WTC11 (cell line): ENCODE measurements around the gene CNTFR.

ENCODE experiments used
- CBFB ChIP-seq: sonication (generic); formaldehyde crosslinking; IDR thresholded peaks from 2 replicates; pipeline ENCODE4 v1.8.1; 2022; ENCODE audit warnings: mild to moderate bottlenecking, low read depth, missing genetic modification reagents
- CTCF ChIP-seq: fragments of 200-600 bp; IDR thresholded peaks from 2 replicates; pipeline ENCODE4 v1.8.0; 2022; ENCODE audit warnings: antibody characterized with exemption
- FOXP1 ChIP-seq: sonication (generic); formaldehyde crosslinking; IDR thresholded peaks from 2 replicates; pipeline ENCODE4 v1.8.0; 2022; ENCODE audit warnings: missing genetic modification reagents, mild to moderate bottlenecking, moderate library complexity, borderline replicate concordance
- GRHL2 ChIP-seq: fragments of 250-450 bp; sonication (Bioruptor Pico); IDR thresholded peaks from 2 replicates; pipeline ENCODE4 v1.8.0; 2022; ENCODE audit warnings: mild to moderate bottlenecking, moderate library complexity; ENCODE audit not compliant: insufficient replicate concordance, severe bottlenecking
- IRF2 ChIP-seq: sonication (generic); formaldehyde crosslinking; IDR thresholded peaks from 2 replicates; pipeline ENCODE4 v1.8.0; 2022; ENCODE audit warnings: low read depth, missing genetic modification reagents, borderline replicate concordance
- MXD4 ChIP-seq: fragments of 250-450 bp; sonication (Bioruptor Pico); IDR thresholded peaks from 2 replicates; pipeline ENCODE4 v1.8.0; 2021; ENCODE audit warnings: mild to moderate bottlenecking, moderate library complexity, borderline replicate concordance
- PRRX2 ChIP-seq: fragments of 250-450 bp; sonication (Bioruptor Pico); IDR thresholded peaks from 2 replicates; pipeline ENCODE4 v1.8.0; 2021; ENCODE audit warnings: mild to moderate bottlenecking
- USF2 ChIP-seq: sonication (generic); formaldehyde crosslinking; IDR thresholded peaks from 2 replicates; pipeline ENCODE4 v1.8.1; 2023; ENCODE audit warnings: mild to moderate bottlenecking, missing genetic modification reagents, moderate library complexity
- ZNF138 ChIP-seq: sonication (generic); formaldehyde crosslinking; conservative IDR thresholded peaks from 2 replicates; pipeline ENCODE4 v1.8.1; 2022; ENCODE audit warnings: mild to moderate bottlenecking, moderate library complexity, missing genetic modification reagents
- ZNF281 ChIP-seq: sonication (generic); formaldehyde crosslinking; IDR thresholded peaks from 2 replicates; pipeline ENCODE4 v1.8.0; 2023; ENCODE audit warnings: mild to moderate bottlenecking, missing genetic modification reagents
- TF ChIP-seq, protein P1 (sequence below): sonication (generic); formaldehyde crosslinking; IDR thresholded peaks from 2 replicates; pipeline ENCODE4 v1.8.1; 2022; ENCODE audit warnings: missing genetic modification reagents, borderline replicate concordance

DNA sequence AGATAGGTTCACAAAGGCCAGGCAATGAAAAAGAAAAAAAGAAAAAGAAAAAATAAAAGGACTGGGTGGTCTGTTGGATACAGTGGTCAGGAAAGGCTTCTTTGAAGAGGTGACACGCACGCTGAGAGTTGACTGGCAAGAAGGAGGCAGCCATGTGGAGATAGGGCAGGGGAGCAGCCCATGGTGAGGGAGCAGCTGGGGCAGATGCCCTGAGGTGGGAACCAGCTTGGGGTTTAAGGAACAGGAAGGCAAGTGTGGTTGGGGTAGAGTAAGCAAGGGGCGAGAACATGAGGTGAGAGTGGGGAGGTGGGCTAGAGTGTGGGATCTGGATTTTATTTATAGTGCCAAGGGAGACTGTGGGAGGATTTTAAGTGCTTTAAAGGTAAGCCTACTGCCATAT is 73.6 kb downstream of the CNTFR start:
- TF ChIP-seq CTCF (no peak), MXD4 (CRISPR knock-in tag) (no peak), FOXP1 (CRISPR knock-in tag) (no peak), IRF2 (no peak), GRHL2 (CRISPR knock-in tag) (no peak), PRRX2 (CRISPR knock-in tag) (no peak), USF2 (no peak), ZNF281 (CRISPR knock-in tag) (no peak), ZNF138 (CRISPR knock-in tag) (no peak), CBFB (no peak)
- TF ChIP-seq, protein P1, sequence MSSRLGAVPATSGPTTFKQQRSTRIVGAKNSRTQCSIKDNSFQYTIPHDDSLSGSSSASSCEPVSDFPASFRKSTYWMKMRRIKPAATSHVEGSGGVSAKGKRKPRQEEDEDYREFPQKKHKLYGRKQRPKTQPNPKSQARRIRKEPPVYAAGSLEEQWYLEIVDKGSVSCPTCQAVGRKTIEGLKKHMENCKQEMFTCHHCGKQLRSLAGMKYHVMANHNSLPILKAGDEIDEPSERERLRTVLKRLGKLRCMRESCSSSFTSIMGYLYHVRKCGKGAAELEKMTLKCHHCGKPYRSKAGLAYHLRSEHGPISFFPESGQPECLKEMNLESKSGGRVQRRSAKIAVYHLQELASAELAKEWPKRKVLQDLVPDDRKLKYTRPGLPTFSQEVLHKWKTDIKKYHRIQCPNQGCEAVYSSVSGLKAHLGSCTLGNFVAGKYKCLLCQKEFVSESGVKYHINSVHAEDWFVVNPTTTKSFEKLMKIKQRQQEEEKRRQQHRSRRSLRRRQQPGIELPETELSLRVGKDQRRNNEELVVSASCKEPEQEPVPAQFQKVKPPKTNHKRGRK = no peak
